ENCODE measurements around the gene FASLG.

GRCh38 chr1:172682812-172683211 lies 23.9 kb downstream of the FASLG start:
- TF ChIP-seq TARDBP (IDR thresholded peaks at IDR 0.05) (no peak), SP1 (IDR thresholded peaks at IDR 0.05) (no peak), PKNOX1 (IDR thresholded peaks at IDR 0.05) (no peak)
